ENCODE data around the gene KMT2C. TPM values are rescaled to one million over a fixed set of nuclear protein-coding genes. Genes with fewer than 3 reads are reported as not detected.
"Not testable (repeated sequence)": the region's sequence is repeated elsewhere in the genome, so short reads cannot be mapped to it uniquely, and the experiment has no call there.

KMT2C gene
- total RNA-seq, 1 donor from 2014 or later: 101 TPM

GRCh38 chr7:152362128-152362926 is 73.5 kb downstream of the KMT2C start:
- no peaks in the 10 kb centered on the region for H3K27me3 ChIP-seq (ENCODE audit: low read depth)
- no peaks in the 10 kb centered on the region for H3K36me3 ChIP-seq
- no peak overlapping the region for H3K27ac ChIP-seq
- H3K9me3 ChIP-seq: no peaks in the 10 kb centered on the region
- H3K4me3 ChIP-seq: no peak overlapping the region
- TF ChIP-seq CTCF (IDR thresholded peaks at IDR 0.05): no peak
- no peak for DNase-seq
- no peak for ATAC-seq
- peaks cover 30% of the 10 kb centered on the region for H3K4me1 ChIP-seq
- intact Hi-C loops (cut with DNase I): no loop called here

GRCh38 chr7:152355474-152356057 is 80.2 kb downstream of the KMT2C start:
- Histone ChIP-seq H3K36me3 (peaks cover 32% of the 10 kb centered on the region), H3K27me3 (ENCODE audit: low read depth) (no peaks in the 10 kb centered on the region), H3K27ac (no peak overlapping the region), H3K4me3 (no peak overlapping the region), H3K9me3 (no peaks in the 10 kb centered on the region), H3K4me1 (peaks cover 14% of the 10 kb centered on the region)
- TF ChIP-seq CTCF (IDR thresholded peaks at IDR 0.05): no peak
- DNase-seq (no peak), ATAC-seq (no peak)
- intact Hi-C loops (cut with DNase I): no loop called here

- DNase-seq (no peak), ATAC-seq (no peak)
- peaks cover 5% of the 10 kb centered on the region for H3K4me1 ChIP-seq
- no peak for TF ChIP-seq CTCF (IDR thresholded peaks at IDR 0.05)
- no peaks in the 10 kb centered on the region for H3K9me3 ChIP-seq
- H3K27me3 ChIP-seq (ENCODE audit: low read depth): no peaks in the 10 kb centered on the region
- intact Hi-C loops (cut with DNase I): no loop called here
- H3K4me3 ChIP-seq: no peak overlapping the region
- peaks cover 35% of the 10 kb centered on the region for H3K36me3 ChIP-seq
- H3K27ac ChIP-seq: no peak overlapping the region
These were observed 81.7 kb downstream of the KMT2C start for GRCh38 chr7:152354061-152354460.

- H3K36me3 ChIP-seq: peaks cover 35% of the 10 kb centered on the region
- H3K27me3 ChIP-seq (ENCODE audit: low read depth); H3K4me3 ChIP-seq; ATAC-seq; H3K27ac ChIP-seq; H3K9me3 ChIP-seq; H3K4me1 ChIP-seq; DNase-seq; intact Hi-C loops (cut with DNase I): not testable (repeated sequence)
These were observed 82.5 kb downstream of the KMT2C start for GRCh38 chr7:152353281-152353680.

GRCh38 chr7:152351747-152352146 is 84.1 kb downstream of the KMT2C start:
- H3K9me3 ChIP-seq; H3K4me3 ChIP-seq; H3K27me3 ChIP-seq (ENCODE audit: low read depth); H3K27ac ChIP-seq; intact Hi-C loops (cut with DNase I); ATAC-seq; DNase-seq; H3K4me1 ChIP-seq: not testable (repeated sequence)
- peaks cover 31% of the 10 kb centered on the region for H3K36me3 ChIP-seq

GRCh38 chr7:152351168-152351567 is 84.6 kb downstream of the KMT2C start:
- Histone ChIP-seq H3K4me3 (no peak overlapping the region), H3K27me3 (ENCODE audit: low read depth) (no peaks in the 10 kb centered on the region), H3K27ac (no peak overlapping the region), H3K36me3 (peaks cover 25% of the 10 kb centered on the region), H3K4me1 (no peaks in the 10 kb centered on the region), H3K9me3 (no peaks in the 10 kb centered on the region)
- ATAC-seq (no peak), DNase-seq (no peak)
- no peak for TF ChIP-seq CTCF (IDR thresholded peaks at IDR 0.05)
- intact Hi-C loops (cut with DNase I): no loop called here

Data from lower lobe of right lung (tissue), 2 donors.